MM.1S (cell line): Measurements from ENCODE around the gene CDCA8.

Source experiments
- EZH2 ChIP-seq: fragments of 300-600 bp; sonication (generic); optimal IDR thresholded peaks from 2 replicates; pipeline ENCODE3; 2017; ENCODE audit warnings: low read depth, mild to moderate bottlenecking, antibody characterized with exemption, low read length, mixed read lengths
- TF ChIP-seq, protein P1 (sequence below): fragments of 300-600 bp; sonication (generic); IDR thresholded peaks from 2 replicates; pipeline ENCODE4 v1.5.1; 2016; ENCODE audit warnings: antibody characterized with exemption, low read length, mixed read lengths

- TF ChIP-seq, protein P1, sequence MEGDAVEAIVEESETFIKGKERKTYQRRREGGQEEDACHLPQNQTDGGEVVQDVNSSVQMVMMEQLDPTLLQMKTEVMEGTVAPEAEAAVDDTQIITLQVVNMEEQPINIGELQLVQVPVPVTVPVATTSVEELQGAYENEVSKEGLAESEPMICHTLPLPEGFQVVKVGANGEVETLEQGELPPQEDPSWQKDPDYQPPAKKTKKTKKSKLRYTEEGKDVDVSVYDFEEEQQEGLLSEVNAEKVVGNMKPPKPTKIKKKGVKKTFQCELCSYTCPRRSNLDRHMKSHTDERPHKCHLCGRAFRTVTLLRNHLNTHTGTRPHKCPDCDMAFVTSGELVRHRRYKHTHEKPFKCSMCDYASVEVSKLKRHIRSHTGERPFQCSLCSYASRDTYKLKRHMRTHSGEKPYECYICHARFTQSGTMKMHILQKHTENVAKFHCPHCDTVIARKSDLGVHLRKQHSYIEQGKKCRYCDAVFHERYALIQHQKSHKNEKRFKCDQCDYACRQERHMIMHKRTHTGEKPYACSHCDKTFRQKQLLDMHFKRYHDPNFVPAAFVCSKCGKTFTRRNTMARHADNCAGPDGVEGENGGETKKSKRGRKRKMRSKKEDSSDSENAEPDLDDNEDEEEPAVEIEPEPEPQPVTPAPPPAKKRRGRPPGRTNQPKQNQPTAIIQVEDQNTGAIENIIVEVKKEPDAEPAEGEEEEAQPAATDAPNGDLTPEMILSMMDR = no peak
- no peak for TF ChIP-seq EZH2
Observed at GRCh38 chr1:37656881-37657280, 35.4 kb upstream of the CDCA8 start.
